Body of pancreas (tissue), 4 donors: ENCODE measurements around the gene SIK3. TPM values are rescaled to one million over a fixed set of nuclear protein-coding genes. Genes with fewer than 3 reads are reported as not detected.

Experiments used
- ATAC-seq: fragments of 150-250 bp; one replicate; pipeline ENCODE4 v1.9.1; 2016
- DNase-seq, 4 donors: peaks; one replicate each; pipeline ENCODE4 v3.0.0-alpha.2; 2019
- H3K27ac ChIP-seq, 4 donors: fragments of 200-600 bp; sonication (generic); 1 replicate in 3 of 4; 2 replicates in 1 of 4; pipeline versions ENCODE4 v1.5.1 to v1.6.1; 2016 to 2019; ENCODE audit warnings: mild to moderate bottlenecking in 1 of 4, mixed read lengths in 1 of 4, moderate library complexity in 1 of 4
- H3K27me3 ChIP-seq, 2 donors: fragments of 200-600 bp; sonication (generic); one replicate each; pipeline ENCODE4 v1.6.0; 2016; ENCODE audit warnings: mild to moderate bottlenecking in 1 of 2
- H3K36me3 ChIP-seq, 2 donors: fragments of 200-600 bp; sonication (generic); replicated peaks in 1 of 2; 2 replicates each; pipeline ENCODE4 v1.5.1; 2016; ENCODE audit warnings: low read depth in 2 of 2; ENCODE audit not compliant: insufficient read depth in 1 of 2
- H3K4me1 ChIP-seq: fragments of 200-600 bp; sonication (generic); one replicate; pipeline ENCODE4 v1.6.0; 2016
- H3K4me3 ChIP-seq, 2 donors: fragments of 200-600 bp; sonication (generic); 1 replicate in 1 of 2; 2 replicates in 1 of 2; pipeline ENCODE4 v1.5.1; 2016 to 2019
- H3K9me3 ChIP-seq, 3 donors: fragments of 200-600 bp; sonication (generic); 1 replicate in 2 of 3; 2 replicates in 1 of 3; pipeline ENCODE4 v1.5.1; 2016
- CTCF ChIP-seq, 7 experiments: fragments of 450-650 bp in 4 of 7; fragments of 200-600 bp in 3 of 7; sonication (generic) in 3 of 7; IDR thresholded peaks; one replicate each; pipeline ENCODE4 v1.5.1; 2016 to 2019; ENCODE audit warnings: antibody characterized with exemption in 7 of 7
- POLR2A ChIP-seq, 3 donors: fragments of 450-650 bp; IDR thresholded peaks; one replicate each; pipeline ENCODE4 v1.6.1; 2016; ENCODE audit warnings: antibody characterized with exemption in 3 of 3, mild to moderate bottlenecking in 2 of 3
- WGBS, 2 donors: methylation state at CpG; one replicate each; pipeline ENCODE4 v1.1.5; 2017; 5-methylcytosine and 5-hydroxymethylcytosine counted together
- intact Hi-C: fragments of 100-400 bp; cut with DNase I; formaldehyde crosslinking; loops from one replicate; pipeline ENCODE4 v1.15.1; 2023
- total RNA-seq, 2 donors: library from RNA; depleted of rRNA; stranded (reverse); fragments of >200 nt; gene quantifications; one replicate each; pipeline ENCODE4 v1.1.0, GENCODE V29; 2016

Gene SIK3
- total RNA-seq, 2 donors from 2014 or later = 24.1 to 46.1 TPM

- H3K9me3 ChIP-seq = no peaks in the 10 kb centered on the region
- no peaks in the 10 kb centered on the region for H3K4me1 ChIP-seq
- H3K4me3 ChIP-seq = no peak overlapping the region
- ATAC-seq (no peak), DNase-seq (no peak)
- peaks cover 0 to 35% of the 10 kb centered on the region in 2 donors for H3K36me3 ChIP-seq
- TF ChIP-seq CTCF (IDR thresholded peaks at IDR 0.05) (no peak), POLR2A (IDR thresholded peaks at IDR 0.05) (no peak)
- H3K27me3 ChIP-seq = no peaks in the 10 kb centered on the region
- H3K27ac ChIP-seq = no peak overlapping the region
- 80 to 88% methylated on average over 2 of the region's 2 CpGs for WGBS, 2 donors
- intact Hi-C loops = no loop called here
Observed at GRCh38 chr11:116857316-116857715, 240.9 kb downstream of the SIK3 start.

GRCh38 chr11:116856423-116856822 lies 241.8 kb downstream of the SIK3 start:
- intact Hi-C loops = no loop called here
- Histone ChIP-seq H3K9me3 (no peaks in the 10 kb centered on the region), H3K36me3 (peaks cover 0 to 27% of the 10 kb centered on the region in 2 donors), H3K4me3 (no peak overlapping the region), H3K27me3 (no peaks in the 10 kb centered on the region), H3K27ac (no peak overlapping the region), H3K4me1 (no peaks in the 10 kb centered on the region)
- no peak for TF ChIP-seq CTCF (IDR thresholded peaks at IDR 0.05)
- TF ChIP-seq POLR2A (IDR thresholded peaks at IDR 0.05) = no peak
- WGBS, 2 donors = 93 to 95% methylated on average over 3 to 5 of the region's 5 CpGs
- no peak for DNase-seq
- ATAC-seq = no peak

- WGBS, 2 donors = 84 to 97% methylated on average over 7 of the region's 7 CpGs
- ATAC-seq (no peak), DNase-seq (no peak)
- H3K36me3 ChIP-seq = peaks cover 0 to 19% of the 10 kb centered on the region in 2 donors
- no peaks in the 10 kb centered on the region for H3K27me3 ChIP-seq
- no peak overlapping the region for H3K27ac ChIP-seq
- intact Hi-C loops = no loop called here
- no peaks in the 10 kb centered on the region for H3K4me1 ChIP-seq
- H3K4me3 ChIP-seq = no peak overlapping the region
- no peaks in the 10 kb centered on the region for H3K9me3 ChIP-seq
- TF ChIP-seq CTCF (IDR thresholded peaks at IDR 0.05) = no peak
- TF ChIP-seq POLR2A (IDR thresholded peaks at IDR 0.05) = no peak
Observed at GRCh38 chr11:116855413-116855812, 242.8 kb downstream of the SIK3 start.

GRCh38 chr11:116853461-116854073 lies 244.7 kb downstream of the SIK3 start:
- Histone ChIP-seq H3K36me3 (peaks cover 0 to 13% of the 10 kb centered on the region in 2 donors), H3K27ac (no peak overlapping the region), H3K9me3 (no peaks in the 10 kb centered on the region), H3K4me3 (no peak overlapping the region), H3K4me1 (no peaks in the 10 kb centered on the region), H3K27me3 (no peaks in the 10 kb centered on the region)
- no peak for ATAC-seq
- intact Hi-C loops = no loop called here
- TF ChIP-seq POLR2A (IDR thresholded peaks at IDR 0.05) (no peak), CTCF (IDR thresholded peaks at IDR 0.05) (no peak)
- WGBS, 2 donors = 75 to 76% methylated on average over 6 of the region's 6 CpGs
- peak in 1 of 4 donors; percentile 30 for DNase-seq
